Measurements from ENCODE around the gene GLIPR1.
"Not testable (repeated sequence)": the region's sequence is repeated elsewhere in the genome, so short reads cannot be mapped to it uniquely, and the experiment has no call there.

GLIPR1 gene

DNA sequence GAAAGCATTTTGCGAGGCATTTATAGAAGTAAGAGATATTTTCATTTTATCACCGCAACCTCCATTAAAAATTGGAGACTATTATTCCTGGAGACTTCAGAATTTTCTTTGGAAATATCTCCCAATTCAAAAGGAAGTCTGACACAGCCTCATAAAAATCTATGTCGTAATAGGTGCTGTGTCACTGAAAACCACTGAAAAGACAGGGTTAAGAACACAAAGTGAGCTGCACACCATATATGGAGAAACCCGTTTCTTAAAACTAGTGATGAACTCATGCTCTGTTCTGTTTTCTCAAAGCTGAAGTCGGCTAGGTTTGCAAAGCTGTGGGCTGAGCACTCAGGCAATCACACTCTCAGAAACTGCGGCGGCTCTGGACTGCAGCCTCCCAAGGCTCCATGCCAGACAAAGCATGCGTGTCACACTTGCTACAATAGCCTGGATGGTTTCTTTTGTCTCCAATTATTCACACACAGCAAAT lies at the start of gene GLIPR1:
Gene GLIPR1, plus strand, starts transcription at position 287 of the 481 bp plus-strand sequence. Its CDS starts 126 bp downstream, at position 413.
- DNase-seq (ENCODE audit: low read depth in 2 of 2), result peak; percentile 51 to 56

DNA sequence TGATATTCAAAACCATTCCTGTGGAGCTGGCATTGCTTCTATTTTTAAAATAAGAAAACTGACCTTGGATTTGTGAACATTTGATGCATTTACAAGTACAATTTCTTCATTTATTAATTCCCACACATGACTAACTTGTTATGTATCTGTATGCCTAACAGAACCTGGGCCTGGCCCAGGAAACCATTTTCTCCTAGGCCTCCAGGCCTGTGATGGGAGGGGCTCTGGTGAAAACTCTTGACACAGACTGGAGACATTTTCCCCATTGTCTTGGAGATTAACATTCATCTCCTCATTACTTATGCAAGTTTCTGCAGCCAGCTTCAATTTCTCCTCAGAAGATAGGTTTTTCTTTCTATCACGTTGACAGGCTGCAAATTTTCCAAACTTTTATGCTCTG lies 47.6 kb upstream of the GLIPR1 start:
- no peak for DNase-seq (ENCODE audit: low read depth in 2 of 2)

DNA sequence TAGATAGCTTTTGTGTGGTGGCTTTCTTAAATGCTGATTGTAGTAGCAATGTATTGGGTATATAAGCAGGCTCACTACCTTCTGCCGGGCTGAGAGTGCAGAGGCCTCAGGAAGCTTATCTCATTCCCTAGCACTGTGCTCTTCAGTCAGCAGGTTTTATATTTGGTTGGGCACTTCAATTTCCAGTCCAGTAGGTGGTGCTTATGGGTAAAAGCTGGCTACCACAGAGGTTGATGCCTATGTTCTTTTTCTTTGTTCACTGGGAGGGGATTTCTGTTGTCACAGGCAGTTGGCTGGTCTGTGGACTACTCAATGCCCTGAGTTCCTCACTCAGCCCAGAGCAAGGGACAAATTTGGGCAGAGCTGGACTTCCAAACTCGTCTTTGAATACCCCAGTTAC lies 43.0 kb upstream of the GLIPR1 start:
- DNase-seq (ENCODE audit: low read depth in 2 of 2), result no peak

DNA sequence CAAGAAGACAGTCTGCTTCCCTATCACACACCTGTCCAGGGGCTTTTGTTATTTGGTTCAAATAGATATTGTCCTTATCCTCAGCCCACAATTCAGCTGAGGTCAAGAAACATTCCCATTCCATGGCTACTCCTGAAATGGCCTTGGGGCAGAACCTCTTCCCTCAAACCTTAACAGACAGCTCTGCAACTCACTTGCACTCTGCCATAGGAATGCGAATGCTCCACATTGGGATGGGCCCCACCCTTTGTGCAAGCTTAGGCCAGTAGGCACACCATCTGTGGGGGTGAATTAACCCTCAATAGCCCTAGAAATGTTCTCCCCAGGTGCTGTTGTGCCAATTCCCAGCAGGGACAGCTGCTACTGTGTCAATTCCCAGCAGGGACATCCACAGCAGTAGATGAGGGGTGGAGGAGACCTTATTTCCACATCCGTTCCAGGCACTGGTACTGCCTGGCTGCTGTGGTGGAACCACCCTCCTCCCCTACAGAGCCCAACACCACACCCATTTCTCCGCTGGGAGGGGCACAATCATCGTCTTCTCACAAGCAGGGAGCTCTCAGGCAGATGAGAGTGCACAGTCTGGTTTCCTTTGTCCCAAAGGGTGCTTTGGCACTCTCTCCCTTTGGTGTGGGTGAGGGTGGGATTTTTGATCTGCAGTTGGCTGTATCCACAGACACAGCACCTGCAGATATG lies 42.3 kb upstream of the GLIPR1 start:
- DNase-seq (ENCODE audit: low read depth in 2 of 2), result no peak

DNA sequence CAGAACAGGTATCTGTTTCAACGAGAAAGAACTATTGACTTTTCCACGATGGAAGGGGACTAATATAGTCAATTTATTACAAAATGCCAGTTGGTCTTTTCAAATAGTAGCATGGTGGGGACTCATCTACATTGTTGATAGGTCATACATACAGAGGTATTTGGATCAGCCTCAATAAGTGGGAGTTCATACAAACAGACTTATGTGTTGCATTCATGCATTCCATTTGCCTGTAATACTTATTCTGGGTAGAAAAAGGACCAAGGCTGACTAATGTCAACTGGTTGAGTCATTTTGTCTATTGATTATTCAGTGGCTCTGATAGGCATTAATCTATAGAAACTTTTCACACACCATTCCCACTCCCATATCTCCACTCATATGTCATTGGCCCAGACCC lies 41.5 kb upstream of the GLIPR1 start:
- DNase-seq (ENCODE audit: low read depth in 2 of 2), result no peak

DNA sequence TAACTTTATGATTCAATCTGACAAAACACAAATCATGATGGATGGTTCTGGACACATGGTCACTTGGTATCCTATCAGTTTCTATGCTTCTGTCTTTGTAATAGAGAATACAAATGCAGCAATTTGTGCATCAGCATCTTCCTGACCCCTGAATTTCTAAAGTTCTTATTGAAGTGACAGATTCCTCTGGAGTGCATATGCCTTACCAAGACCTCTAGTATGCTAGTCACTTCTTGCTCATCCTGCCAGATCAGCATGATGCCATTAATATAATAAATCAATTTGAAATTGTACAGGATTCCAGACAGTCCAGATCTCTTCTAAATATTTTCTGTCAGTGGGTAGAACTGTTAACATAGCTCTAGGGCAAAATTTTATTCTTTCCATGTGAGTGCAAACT lies 40.6 kb upstream of the GLIPR1 start:
- no peak for DNase-seq (ENCODE audit: low read depth in 2 of 2)

DNA sequence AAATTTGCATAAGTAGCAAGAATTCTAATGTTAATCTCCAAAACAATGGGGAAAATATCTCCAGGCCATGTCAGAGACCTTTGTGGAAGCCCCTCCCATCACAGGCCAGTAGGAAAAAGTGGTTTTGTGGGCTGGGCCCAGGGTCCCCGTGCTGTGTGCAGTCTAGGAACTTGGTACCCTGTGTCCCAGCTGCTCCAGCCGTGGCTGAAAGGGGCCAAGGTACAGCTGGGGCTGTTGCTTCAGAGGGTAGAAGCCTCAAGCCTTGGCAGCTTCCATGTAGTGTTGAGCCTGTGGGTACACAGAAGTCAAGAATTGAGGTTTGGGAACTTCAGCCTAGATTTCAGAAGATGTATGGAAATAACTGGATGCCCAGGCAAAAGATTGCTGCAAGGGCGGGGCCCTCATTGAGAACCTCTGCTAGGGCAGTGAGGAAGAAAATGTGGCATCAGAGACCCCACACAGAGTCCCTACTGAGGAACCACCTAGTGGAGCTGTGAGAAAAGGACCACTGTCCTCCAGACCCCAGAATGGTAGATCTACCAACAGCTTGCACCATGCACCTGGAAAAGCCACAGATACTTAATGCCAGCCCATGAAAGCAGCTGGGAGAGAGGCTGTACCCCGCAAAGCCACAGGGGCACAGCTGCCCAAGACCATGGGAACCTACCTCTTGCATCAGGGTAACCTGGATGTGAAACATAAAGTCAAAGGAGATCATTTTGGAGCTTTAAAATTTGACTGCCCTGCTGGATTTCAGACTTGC lies 38.7 kb upstream of the GLIPR1 start:
- not testable (repeated sequence) for DNase-seq (ENCODE audit: low read depth in 2 of 2)

DNA sequence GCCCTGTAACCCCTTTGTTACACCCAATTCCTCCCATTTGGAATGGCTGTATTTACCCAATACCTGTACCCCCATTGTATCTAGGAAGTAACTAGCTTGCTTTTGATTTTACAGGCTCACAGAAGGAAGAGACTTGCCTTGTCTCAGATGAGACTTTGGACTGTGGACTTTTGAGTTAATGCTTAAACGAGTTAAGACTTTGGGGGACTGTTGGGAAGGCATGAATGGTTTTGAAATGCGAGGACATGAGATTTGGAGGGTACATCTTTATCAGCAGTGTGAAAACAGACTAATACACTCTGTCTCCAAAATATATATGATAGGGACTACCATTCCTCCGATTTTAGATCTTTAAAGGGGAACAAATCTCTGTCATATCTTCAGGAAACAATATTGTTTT lies 38.1 kb upstream of the GLIPR1 start:
- DNase-seq (ENCODE audit: low read depth in 2 of 2), result not testable (repeated sequence)

DNA sequence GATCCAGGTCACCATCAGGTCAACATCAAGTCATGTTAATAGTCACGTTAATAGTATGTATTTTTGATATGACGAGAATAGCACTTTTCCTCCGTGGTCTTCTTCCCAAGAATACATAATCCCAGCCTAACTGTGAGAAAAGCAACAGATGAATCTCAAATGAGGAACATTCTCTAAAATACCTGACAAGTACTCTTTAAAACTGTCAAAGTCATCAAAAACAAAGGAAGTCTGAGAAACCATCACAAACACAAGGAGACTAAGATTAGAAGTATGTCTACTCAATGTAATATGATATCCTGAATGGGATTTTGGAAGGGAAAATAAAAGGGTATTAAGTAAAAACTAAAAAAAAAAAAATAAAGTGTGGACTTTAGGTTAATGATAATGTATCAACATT lies 36.8 kb upstream of the GLIPR1 start:
- no peak for DNase-seq (ENCODE audit: low read depth in 2 of 2)

DNA sequence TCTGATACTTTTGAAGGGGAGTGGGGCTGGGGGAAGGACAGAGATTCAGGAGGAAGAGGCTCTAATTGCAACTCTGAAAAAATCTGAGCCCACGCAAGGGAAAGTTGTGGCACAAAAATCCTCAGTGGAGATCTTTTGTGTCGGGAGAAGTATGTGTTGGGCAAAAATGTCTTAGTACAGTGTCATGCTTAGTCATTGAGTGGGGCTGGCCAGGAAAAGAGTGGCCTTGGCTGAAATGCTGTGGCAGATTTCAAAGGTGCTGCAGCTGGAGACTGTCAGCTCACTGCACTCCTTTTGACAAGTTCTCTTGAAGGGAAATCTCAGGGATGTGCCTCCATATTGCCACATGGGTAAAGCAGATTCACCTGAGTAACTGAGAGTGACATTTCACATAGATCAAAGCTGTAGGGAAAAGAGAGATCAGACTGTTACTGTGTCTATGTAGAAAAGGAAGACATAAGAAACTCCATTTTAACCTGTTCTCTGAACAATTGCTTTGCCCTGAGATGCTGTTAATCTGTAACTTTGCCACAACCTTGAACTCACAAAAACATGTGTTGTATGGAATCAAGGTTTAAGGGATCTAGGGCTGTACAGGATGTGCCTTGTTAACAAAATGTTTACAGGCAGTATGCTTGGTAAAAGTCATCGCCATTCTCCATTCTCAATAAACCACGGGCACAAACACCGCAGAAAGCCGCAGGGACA lies 36.0 kb upstream of the GLIPR1 start:
- no peak for DNase-seq (ENCODE audit: low read depth in 2 of 2)

DNA sequence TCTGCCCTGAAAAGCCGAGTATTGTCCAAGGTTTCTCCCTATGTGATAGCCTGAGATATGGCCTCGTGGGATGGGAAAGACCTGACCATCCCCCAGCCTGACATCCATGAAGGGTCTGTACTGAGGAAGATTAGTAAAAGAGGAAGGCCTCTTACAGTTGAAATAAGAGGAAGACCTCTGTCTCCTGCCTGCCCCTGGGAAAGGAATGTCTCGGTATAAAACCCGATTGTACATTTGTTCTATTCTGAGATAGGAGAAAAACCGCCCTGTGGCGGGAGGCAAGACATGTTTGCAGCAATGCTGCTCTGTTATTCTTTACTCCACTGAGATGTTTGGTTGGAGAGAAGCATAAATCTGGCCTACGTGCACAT lies 35.4 kb upstream of the GLIPR1 start:
- not testable (repeated sequence) for DNase-seq (ENCODE audit: low read depth in 2 of 2)

DNA sequence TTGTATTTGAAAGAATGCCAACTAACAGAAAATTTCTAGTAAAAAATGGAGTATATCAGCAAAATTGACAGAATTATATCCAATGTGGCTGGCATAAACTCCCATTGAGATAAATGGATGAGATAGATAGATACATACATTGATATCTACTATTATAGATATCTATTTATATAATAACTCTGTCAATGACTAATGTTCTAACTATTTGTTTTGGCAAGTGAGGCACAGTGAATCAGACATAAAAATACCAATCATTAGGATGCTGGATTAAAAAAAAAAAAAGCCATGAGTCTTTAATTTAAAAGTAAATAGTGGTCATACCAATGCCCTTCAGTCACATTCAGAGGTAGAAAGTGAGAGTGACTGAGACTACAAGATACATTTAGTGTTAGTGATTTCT lies 33.7 kb upstream of the GLIPR1 start:
- no peak for DNase-seq (ENCODE audit: low read depth in 2 of 2)

DNA sequence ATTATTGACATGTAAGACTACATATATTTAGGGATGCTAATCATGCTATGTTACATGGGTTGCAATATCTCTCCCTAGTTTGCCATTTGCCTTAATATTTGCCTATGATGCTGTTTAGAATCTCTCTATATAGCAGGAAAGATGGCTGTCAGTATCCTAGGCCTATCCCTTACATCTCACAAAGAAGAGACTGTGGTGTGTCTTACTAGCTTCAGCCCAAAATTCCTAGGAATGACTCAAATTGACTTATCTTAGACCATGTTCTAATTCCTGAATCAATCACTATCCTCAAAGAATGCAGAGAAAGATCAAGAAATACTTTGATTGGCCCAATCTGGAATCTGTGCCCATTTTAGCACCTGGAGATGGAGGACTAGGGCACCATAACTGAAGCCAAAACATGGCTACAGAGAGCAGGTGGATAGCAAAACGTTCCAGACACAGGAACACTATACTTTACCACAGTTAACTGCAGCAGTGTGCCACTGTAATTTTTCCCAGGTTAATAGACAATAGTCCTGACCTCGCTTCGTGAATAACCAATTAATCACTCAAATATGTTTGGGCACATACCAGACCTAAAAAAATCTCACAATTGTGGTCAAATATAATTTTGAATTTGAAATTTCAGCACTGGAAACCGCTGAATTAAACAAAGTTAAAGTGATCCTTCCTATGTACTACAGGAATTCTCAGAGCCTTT lies 32.7 kb upstream of the GLIPR1 start:
- no peak for DNase-seq (ENCODE audit: low read depth in 2 of 2)

DNA sequence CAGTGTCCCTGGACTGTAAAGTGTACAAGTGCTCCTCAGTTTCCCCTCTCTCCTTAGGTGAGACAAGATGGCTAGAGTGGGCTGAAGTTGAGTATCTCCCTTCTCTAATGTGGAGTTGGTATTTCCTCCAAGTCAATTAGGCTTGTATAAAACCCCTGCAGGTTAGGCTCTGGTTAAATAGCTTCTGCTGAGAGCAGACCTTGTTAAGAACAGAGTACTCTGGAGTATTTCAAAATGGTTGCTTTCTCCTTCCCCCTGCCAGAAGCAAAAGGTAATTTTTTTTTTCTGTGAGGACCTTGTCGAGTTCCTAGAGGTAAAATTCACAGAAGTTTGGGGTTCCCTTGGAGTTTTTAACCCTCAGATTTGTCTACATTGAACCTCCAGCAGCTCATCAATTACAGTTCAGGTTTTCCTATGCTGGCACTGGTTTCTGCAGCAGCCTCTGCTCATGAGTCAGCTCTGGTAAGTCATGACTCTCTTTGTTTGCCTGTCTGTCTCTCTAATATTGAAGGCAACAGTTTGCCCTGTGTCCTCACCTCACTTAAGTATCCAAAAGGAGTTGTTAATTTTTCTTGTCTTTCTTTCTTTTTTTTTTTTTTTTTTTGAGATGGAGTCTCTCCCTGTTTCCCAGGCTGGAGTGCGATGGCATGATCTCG lies 27.8 kb upstream of the GLIPR1 start:
- no peak for DNase-seq (ENCODE audit: low read depth in 2 of 2)

DNA sequence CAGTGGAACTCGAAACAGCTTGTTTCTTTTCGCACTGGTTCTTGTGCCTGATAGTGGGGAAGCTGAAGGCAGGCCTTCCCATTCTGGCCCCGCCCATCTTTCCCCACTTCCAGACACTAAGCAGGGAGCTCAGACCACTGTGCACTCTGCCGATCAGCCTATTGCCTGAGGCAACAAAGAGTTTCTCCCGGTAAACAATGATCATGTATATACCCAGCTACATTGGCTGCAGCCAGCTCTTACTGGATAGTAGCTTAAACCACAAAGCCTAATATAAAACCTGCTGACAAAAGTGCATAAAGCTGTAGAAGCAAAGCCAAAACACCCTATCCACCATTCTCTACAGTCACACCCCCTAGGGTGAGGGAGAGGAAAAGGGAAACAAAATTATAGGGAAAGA lies 24.7 kb upstream of the GLIPR1 start:
- no peak for DNase-seq (ENCODE audit: low read depth in 2 of 2)

DNA sequence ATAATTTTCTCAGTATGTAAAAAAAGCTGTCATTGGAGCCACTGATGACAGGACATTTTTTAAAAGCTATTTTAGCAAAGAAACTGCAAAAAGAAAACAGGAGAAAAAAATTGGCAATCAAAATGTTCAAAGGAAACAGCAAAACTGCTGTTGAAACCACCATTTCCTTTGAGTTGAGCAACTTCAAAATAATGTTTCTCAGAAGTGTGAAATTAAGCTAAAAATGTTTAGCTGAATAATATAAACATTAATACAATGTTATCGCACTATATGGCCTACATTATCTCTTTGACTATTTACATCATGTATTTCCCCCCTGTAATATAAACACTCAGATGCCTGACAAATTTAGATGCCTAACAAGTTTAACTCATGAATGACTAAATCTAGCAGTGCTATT lies 23.4 kb upstream of the GLIPR1 start:
- no peak for DNase-seq (ENCODE audit: low read depth in 2 of 2)

DNA sequence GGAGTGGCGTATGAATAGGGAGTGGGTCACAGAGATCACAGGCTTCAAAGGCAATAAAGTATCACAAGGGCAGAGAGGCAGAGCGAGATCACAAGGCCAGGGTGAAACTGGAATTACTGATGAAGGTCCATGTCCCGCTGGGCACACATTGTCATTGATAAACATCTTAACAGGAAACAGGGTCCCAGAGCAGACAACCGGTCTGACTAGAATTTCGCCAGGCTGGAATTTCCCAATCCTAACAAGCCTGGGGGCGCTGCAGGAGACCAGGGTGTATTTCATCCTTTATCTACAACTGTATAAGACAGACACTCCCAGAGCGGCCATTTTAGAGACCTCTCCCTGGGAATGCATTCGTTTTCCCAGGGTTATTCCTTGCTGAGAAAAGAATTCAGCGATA lies 22.7 kb upstream of the GLIPR1 start:
- DNase-seq (ENCODE audit: low read depth in 2 of 2), result not testable (repeated sequence)

DNA sequence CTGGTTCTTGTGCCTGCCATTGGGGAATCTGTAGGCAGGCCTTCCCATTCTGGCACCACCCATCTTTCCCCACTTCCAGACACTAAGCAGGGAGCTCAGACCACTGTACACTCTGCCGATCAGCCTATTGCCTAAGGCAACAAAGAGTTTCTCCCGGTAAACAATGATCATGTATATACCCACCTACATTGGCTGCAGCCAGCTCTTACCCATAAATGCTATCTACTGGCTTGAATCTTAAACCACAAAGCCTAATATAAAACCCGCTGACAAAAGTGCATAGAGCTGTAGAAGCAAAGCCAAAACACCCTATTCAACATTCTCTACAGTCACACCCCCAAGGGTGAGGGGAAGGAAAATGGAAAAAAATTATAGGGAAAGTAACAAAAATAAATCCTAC lies 20.8 kb upstream of the GLIPR1 start:
- no peak for DNase-seq (ENCODE audit: low read depth in 2 of 2)

DNA sequence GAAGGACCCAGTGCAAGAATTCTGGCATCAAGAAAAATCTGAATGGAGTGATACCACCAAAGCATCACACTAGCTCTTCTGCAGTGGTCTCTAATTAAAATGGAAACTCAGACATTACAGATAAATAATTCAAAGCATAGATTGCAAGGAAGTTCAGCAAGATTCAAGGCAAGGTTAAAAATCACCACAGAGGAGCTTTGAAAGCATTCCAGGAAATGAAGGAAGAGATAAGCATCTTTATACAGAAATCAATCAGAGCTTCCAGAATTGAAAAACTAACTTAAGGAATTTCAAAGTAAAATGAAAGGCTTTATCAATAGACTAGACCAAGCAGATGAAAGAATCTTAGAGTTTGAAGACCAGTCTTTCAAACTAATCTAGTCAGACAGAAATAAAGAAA lies 20.4 kb upstream of the GLIPR1 start:
- DNase-seq (ENCODE audit: low read depth in 2 of 2), result no peak

DNA sequence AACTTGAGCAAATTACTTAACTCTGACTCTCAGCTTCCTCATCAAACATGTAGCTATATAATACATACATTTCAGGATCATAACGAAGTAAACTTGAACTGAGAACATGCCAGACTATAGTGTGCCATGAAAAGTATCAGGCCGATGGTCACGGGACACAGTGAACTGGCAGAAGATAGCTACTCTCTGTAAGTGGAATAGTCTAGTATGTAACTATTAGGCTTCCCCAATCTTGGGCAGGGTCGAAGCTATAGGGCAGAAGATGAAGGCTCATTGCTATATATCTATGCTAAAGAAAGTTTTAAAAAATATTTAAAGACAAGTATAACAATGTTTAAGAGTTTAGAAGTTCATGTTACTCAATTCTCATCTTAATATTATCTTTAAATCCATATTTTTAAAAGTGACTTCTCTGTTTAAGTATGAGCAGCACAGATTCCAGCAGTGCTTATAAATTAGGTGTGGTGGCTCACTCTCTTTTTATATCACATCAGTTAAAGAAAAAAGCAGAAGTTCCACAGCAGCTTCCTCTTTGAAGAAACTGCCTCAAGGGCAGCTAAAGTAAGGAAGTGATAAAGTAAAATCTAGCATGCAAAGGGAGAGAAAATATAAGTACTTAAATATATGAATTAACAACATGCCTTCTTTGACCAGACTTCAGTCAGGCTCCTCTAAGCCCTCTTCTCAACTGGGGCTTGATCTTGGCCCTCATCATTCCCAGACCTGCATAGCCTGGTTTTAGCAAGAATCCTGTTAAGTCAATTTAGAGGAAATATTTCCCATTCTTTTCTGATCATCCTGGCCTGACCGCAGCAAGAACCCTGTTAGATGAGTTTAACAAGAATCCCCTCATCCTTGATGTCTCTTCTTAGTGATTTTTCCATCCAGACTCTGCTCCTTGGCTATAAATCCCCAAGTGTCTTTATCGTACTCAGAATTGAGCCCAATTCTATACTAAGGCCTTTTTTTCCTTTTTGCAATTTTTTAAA lies 8.4 kb upstream of the GLIPR1 start:
- DNase-seq (ENCODE audit: low read depth in 2 of 2), result no peak

Data from stimulated activated CD4-positive, alpha-beta T cell treated with anti-CD3 and anti-CD28 coated beads, Interleukin-12 subunit alpha, Interleukin-12 subunit beta, amount 100 ng/mL, for 24 hours (primary cell).